22Rv1 (cell line): ENCODE data around the gene MSH2.

Experiments used
- CTCF ChIP-seq: fragments of 450-650 bp; IDR thresholded peaks from 2 replicates; pipeline ENCODE4 v1.5.1; 2017; ENCODE audit warnings: mild to moderate bottlenecking
- ZFX ChIP-seq: fragments of 450-650 bp; IDR thresholded peaks from 2 replicates; pipeline ENCODE4 v1.6.1; 2017; ENCODE audit warnings: antibody characterized with exemption, borderline replicate concordance

DNA sequence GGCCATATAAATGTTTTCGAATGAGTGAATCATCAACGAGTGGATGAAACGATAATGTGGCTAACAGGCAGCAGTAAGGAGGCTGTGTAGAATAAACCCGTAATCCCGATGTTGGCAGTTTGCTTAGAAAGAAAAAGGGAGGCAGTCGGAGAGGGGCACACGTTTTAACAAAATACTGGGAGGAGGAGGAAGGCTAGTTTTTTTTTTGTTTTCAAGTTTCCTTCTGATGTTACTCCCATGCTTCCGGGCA lies 476 bp upstream of the MSH2 start:
- TF ChIP-seq CTCF: no peak
- no peak for TF ChIP-seq ZFX
